ENCODE results near the gene FREM2. TPM values are rescaled to one million over a fixed set of nuclear protein-coding genes. Genes with fewer than 3 reads are reported as not detected.

Gene FREM2
- polyA plus RNA-seq, 1 of the 3 experiments (the other 2 are of a cell fraction), result not detected

DNA sequence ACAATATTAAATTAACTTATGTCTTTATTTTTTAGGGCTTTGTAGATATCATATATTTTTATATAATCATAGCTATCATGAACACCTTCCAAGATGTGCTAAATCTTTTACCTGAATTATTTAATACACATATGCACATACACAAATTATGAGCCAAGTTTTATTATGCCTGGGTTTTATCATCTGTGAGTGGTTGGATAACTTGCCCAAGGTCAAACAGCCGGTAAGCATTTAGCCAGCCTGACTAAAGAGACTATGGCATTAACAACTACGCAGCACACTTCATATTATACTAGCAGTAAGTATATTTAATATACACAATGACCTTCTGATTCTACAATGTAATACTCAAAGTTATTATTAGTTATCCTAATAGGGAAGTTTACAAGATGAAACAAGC, 132.7 kb downstream of the FREM2 start:
- H2AFZ ChIP-seq (ENCODE audit: low read depth), result no peak overlapping the region
- ChIA-PET POLR2A (no interaction called here), CTCF (no interaction called here)
- 25% methylated on average over 2 of the region's 2 CpGs for WGBS (ENCODE audit: low lambda C conversion rate)
- H4K20me1 ChIP-seq (ENCODE audit: insufficient read depth), result no peaks in the 10 kb centered on the region
- H3K4me2 ChIP-seq, result no peak overlapping the region
- H3K9ac ChIP-seq, result no peak overlapping the region
- H3K9me3 ChIP-seq, result no peaks in the 10 kb centered on the region
- no peaks in the 10 kb centered on the region for H3K9me2 ChIP-seq
- H3K27me3 ChIP-seq (ENCODE audit: insufficient read depth), result no peaks in the 10 kb centered on the region
- DNase-seq, result no peak
- TF ChIP-seq YY1 (IDR thresholded peaks at IDR 0.05; ENCODE audit: low read depth), result no peak
- no peak for TF ChIP-seq EP300 (IDR thresholded peaks at IDR 0.05; ENCODE audit: borderline replicate concordance in 1 of 2, low read depth in 1 of 2, low read length in 1 of 2)
- TF ChIP-seq RAD21 (IDR thresholded peaks at IDR 0.05; ENCODE audit: low read length), result no peak
- TF ChIP-seq RXRA (IDR thresholded peaks at IDR 0.05; ENCODE audit: borderline replicate concordance, low read depth), result no peak
- TF ChIP-seq MXI1 (IDR thresholded peaks at IDR 0.05; ENCODE audit: low read depth, low read length), result no peak
- no peak for TF ChIP-seq POLR2AphosphoS5 (IDR thresholded peaks at IDR 0.05; ENCODE audit: low read depth, low read length)
- TF ChIP-seq, protein P1, sequence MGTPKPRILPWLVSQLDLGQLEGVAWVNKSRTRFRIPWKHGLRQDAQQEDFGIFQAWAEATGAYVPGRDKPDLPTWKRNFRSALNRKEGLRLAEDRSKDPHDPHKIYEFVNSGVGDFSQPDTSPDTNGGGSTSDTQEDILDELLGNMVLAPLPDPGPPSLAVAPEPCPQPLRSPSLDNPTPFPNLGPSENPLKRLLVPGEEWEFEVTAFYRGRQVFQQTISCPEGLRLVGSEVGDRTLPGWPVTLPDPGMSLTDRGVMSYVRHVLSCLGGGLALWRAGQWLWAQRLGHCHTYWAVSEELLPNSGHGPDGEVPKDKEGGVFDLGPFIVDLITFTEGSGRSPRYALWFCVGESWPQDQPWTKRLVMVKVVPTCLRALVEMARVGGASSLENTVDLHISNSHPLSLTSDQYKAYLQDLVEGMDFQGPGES (IDR thresholded peaks at IDR 0.05; ENCODE audit: low read depth, low read length), result no peak
- TF ChIP-seq USF2 (IDR thresholded peaks at IDR 0.05; ENCODE audit: borderline replicate concordance, low read depth, low read length), result no peak
- no peak for TF ChIP-seq MEF2A (IDR thresholded peaks at IDR 0.05; ENCODE audit: borderline replicate concordance, low read depth)
- no peak for TF ChIP-seq RCOR1 (IDR thresholded peaks at IDR 0.05; ENCODE audit: low read length)
- TF ChIP-seq FOXM1 (IDR thresholded peaks at IDR 0.05; ENCODE audit: low read depth), result no peak
- no peak for TF ChIP-seq TAF1 (IDR thresholded peaks at IDR 0.05; ENCODE audit: borderline replicate concordance, low read depth, low read length)
- no peak for TF ChIP-seq FOSL2 (IDR thresholded peaks at IDR 0.05; ENCODE audit: borderline replicate concordance, low read depth)
- TF ChIP-seq RFX5 (IDR thresholded peaks at IDR 0.05; ENCODE audit: low read length), result no peak
- TF ChIP-seq SMC3 (IDR thresholded peaks at IDR 0.05; ENCODE audit: low read depth, low read length), result no peak
- TF ChIP-seq NRF1 (IDR thresholded peaks at IDR 0.05; ENCODE audit: low read depth, low read length), result no peak
- TF ChIP-seq, protein P2, sequence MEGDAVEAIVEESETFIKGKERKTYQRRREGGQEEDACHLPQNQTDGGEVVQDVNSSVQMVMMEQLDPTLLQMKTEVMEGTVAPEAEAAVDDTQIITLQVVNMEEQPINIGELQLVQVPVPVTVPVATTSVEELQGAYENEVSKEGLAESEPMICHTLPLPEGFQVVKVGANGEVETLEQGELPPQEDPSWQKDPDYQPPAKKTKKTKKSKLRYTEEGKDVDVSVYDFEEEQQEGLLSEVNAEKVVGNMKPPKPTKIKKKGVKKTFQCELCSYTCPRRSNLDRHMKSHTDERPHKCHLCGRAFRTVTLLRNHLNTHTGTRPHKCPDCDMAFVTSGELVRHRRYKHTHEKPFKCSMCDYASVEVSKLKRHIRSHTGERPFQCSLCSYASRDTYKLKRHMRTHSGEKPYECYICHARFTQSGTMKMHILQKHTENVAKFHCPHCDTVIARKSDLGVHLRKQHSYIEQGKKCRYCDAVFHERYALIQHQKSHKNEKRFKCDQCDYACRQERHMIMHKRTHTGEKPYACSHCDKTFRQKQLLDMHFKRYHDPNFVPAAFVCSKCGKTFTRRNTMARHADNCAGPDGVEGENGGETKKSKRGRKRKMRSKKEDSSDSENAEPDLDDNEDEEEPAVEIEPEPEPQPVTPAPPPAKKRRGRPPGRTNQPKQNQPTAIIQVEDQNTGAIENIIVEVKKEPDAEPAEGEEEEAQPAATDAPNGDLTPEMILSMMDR (IDR thresholded peaks at IDR 0.05), result no peak
- no peak overlapping the region for H3K4me3 ChIP-seq (ENCODE audit: low read depth in 2 of 2, low read length in 1 of 2)
- no peaks in the 10 kb centered on the region for H3K79me2 ChIP-seq (ENCODE audit: insufficient read depth)
- H3F3A ChIP-seq (replicated peaks; ENCODE audit: insufficient read depth), result no peaks in the 10 kb centered on the region
- H3K36me3 ChIP-seq (replicated peaks in 1 of 2; ENCODE audit: control insufficient read depth in 1 of 2, insufficient read depth in 2 of 2, low read length in 1 of 2), result no peaks in the 10 kb centered on the region
- peaks cover 0 to 4% of the 10 kb centered on the region in 2 experiments; a peak in 3 of 4 replicates for H3K4me1 ChIP-seq (ENCODE audit: control insufficient read depth in 1 of 2, insufficient read depth in 2 of 2, low read depth in 1 of 2, low read length in 1 of 2)
- H3K27ac ChIP-seq (ENCODE audit: low read depth in 2 of 2, low read length in 1 of 2), result no peak overlapping the region; a peak in 1 of 4 replicates
